GM12891 (cell line): ENCODE results near the gene CACNG3.

ENCODE experiments used
- POLR2A ChIP-seq: IDR thresholded peaks from 2 replicates; pipeline ENCODE4 v1.6.1; 2011; ENCODE audit warnings: low read depth, low read length, control low read depth
- POLR2AphosphoS5 ChIP-seq: IDR thresholded peaks from 2 replicates; pipeline ENCODE4 v1.6.1; 2011; ENCODE audit warnings: low read depth, low read length, control low read depth
- TAF1 ChIP-seq: IDR thresholded peaks from 2 replicates; pipeline ENCODE4 v1.6.1; 2011; ENCODE audit warnings: low read depth, low read length, control low read depth

DNA sequence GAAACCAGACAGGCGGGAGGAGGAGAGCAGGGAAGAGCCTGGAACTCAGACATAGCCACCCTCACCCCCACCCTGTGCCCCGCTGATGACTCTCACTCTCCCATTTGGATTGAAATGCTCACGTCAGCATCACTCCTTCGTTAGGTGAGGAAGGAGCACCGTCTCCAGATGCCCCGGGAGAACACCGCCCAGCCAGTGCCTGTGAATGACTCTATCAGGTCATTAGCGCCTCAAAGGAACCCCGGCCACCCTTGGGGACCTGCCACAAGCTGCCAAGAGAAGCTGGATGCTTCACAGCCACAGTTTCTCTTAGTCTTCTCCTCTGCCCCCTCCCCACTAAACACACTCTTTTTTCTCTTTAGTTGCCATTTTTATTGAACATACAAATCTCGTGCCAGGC is 66.0 kb downstream of the CACNG3 start:
- no peak for TF ChIP-seq POLR2AphosphoS5
- TF ChIP-seq POLR2A: no peak
- TF ChIP-seq TAF1: no peak
